Progenitor cell of endocrine pancreas (in vitro differentiated cells): ENCODE results near the gene SMC5. TPM values are rescaled to one million over a fixed set of nuclear protein-coding genes. Genes with fewer than 3 reads are reported as not detected.
"Not testable (repeated sequence)": the region's sequence is repeated elsewhere in the genome, so short reads cannot be mapped to it uniquely, and the experiment has no call there.

Experiments
- DNase-seq: peaks from one replicate; pipeline ENCODE4 v3.0.0; 2021; ENCODE audit warnings: low spot score; ENCODE audit not compliant: unreplicated experiment
- H3K27ac Mint-ChIP-seq: 2 replicates; pipeline ENCODE4 v1.8.0; 2021; ENCODE audit warnings: mild to moderate bottlenecking, moderate library complexity, mixed read lengths
- H3K27me3 Mint-ChIP-seq: 2 replicates; pipeline ENCODE4 v1.8.0; 2021; ENCODE audit warnings: mixed read lengths
- H3K36me3 Mint-ChIP-seq: 2 replicates; pipeline ENCODE4 v1.8.0; 2022; ENCODE audit warnings: mixed read lengths; ENCODE audit not compliant: insufficient read depth
- H3K4me1 Mint-ChIP-seq: 2 replicates; pipeline ENCODE4 v1.8.0; 2021; ENCODE audit warnings: low read depth, mixed read lengths
- H3K4me3 Mint-ChIP-seq: 2 replicates; pipeline ENCODE4 v1.8.0; 2021; ENCODE audit warnings: low read depth, mild to moderate bottlenecking, moderate library complexity, mixed read lengths
- H3K9me3 Mint-ChIP-seq: 2 replicates; pipeline ENCODE4 v1.8.0; 2021; ENCODE audit warnings: low read depth, mixed read lengths
- total RNA-seq: library from RNA; stranded (reverse); gene quantifications from 2 replicates; pipeline ENCODE4 v1.2.1, GENCODE V29; 2021
- TF ChIP-seq, protein P1 (sequence below): fragments of 200-600 bp; sonication (generic); IDR thresholded peaks from one replicate; pipeline ENCODE4 v1.5.0; 2021; ENCODE audit warnings: antibody characterized with exemption, mild to moderate bottlenecking; ENCODE audit not compliant: unreplicated experiment

Gene SMC5
- total RNA-seq, 1 donor from 2014 or later = 42.8 TPM

DNA sequence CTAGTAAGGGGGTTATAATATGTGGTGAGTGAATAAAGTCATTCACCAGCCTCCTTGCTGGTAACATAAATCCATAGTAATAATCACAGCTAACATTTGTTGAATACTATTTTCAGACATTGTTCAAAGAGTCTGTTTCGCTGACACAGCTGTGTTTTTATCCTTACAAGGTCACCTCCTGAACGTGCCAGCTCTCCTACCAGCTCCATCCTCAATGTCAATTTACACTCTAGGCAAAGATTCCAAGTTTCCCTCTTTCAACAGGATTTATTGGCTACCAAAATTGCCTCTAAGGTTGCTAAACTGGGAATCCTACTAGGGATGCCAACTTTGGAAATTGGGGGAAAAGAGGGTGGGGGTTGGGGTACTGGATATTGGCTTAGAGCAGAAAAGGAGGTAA is 30.7 kb upstream of the SMC5 start:
- TF ChIP-seq, protein P1, sequence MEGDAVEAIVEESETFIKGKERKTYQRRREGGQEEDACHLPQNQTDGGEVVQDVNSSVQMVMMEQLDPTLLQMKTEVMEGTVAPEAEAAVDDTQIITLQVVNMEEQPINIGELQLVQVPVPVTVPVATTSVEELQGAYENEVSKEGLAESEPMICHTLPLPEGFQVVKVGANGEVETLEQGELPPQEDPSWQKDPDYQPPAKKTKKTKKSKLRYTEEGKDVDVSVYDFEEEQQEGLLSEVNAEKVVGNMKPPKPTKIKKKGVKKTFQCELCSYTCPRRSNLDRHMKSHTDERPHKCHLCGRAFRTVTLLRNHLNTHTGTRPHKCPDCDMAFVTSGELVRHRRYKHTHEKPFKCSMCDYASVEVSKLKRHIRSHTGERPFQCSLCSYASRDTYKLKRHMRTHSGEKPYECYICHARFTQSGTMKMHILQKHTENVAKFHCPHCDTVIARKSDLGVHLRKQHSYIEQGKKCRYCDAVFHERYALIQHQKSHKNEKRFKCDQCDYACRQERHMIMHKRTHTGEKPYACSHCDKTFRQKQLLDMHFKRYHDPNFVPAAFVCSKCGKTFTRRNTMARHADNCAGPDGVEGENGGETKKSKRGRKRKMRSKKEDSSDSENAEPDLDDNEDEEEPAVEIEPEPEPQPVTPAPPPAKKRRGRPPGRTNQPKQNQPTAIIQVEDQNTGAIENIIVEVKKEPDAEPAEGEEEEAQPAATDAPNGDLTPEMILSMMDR = no peak
- peaks cover 3% of the 10 kb centered on the region for H3K36me3 Mint-ChIP-seq
- H3K9me3 Mint-ChIP-seq = peaks cover 7% of the 10 kb centered on the region
- no peak for DNase-seq
- no peak overlapping the region for H3K27ac Mint-ChIP-seq
- no peaks in the 10 kb centered on the region for H3K27me3 Mint-ChIP-seq
- no peak overlapping the region for H3K4me3 Mint-ChIP-seq
- no peaks in the 10 kb centered on the region for H3K4me1 Mint-ChIP-seq

DNA sequence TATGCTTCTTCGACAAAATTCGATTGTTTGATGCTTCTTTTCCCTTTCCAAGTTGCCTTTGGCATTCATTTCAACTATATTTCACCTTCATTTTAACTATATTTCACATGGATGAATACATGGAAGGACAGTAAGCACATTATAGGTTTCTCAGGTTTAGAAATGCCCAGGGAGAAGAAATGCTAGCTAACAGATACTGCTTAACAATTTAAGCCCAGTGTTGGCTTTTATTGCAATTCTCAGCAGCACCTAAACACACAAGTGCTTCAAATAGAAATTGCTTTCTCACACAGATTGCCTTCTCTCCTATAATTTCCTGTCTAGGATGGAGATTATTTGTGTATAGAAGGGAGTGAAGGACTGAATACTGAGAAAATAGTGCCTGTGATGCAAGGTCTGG is 30.2 kb upstream of the SMC5 start:
- Mint-ChIP-seq H3K4me3 (no peak overlapping the region), H3K9me3 (peaks cover 9% of the 10 kb centered on the region), H3K4me1 (no peaks in the 10 kb centered on the region), H3K27me3 (no peaks in the 10 kb centered on the region), H3K36me3 (peaks cover 6% of the 10 kb centered on the region), H3K27ac (no peak overlapping the region)
- no peak for DNase-seq
- TF ChIP-seq, protein P1 = no peak

DNA sequence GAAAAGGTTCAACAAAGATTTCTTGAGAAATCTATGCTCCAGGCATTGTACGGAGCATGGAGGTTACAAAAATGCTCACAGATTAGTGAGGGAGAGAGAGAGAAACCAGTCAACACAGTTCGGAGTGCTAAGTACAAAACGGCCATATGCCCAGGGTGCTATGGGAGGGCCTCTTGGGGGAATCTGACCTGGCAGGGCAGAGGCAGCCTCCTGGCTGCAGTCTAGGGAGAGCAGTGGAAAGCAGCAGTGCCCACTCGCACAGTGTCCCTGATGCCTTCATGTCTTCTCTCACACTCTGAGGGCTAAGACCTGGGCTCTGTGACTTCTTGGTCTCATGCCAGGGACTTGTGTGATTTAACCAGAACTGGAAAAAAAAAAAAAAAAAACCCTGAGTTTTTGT is 29.8 kb upstream of the SMC5 start:
- Mint-ChIP-seq H3K27me3 (no peaks in the 10 kb centered on the region), H3K4me1 (no peaks in the 10 kb centered on the region), H3K36me3 (peaks cover 10% of the 10 kb centered on the region), H3K9me3 (peaks cover 13% of the 10 kb centered on the region), H3K27ac (no peak overlapping the region), H3K4me3 (no peak overlapping the region)
- TF ChIP-seq, protein P1 = no peak
- DNase-seq = no peak

DNA sequence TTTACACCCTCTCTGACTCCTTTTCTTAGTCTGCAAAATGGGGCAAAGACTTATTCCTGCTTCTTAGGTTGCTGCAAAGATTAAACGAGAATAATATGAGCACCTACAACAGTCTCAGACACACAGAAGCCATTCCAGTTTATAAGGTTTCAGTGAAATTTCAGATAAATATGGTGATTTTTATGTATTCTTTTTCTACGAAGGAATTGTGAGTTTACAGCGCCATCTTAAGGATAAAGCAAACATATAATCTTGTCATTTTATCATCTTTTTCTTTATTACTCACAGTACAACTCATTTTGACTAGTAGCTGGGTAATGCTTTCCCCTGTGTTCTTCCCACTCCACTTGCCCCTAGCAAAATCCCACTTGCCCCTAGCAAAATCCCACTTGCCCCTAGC is 29.2 kb upstream of the SMC5 start:
- Mint-ChIP-seq H3K36me3 (peaks cover 10% of the 10 kb centered on the region), H3K4me3 (no peak overlapping the region), H3K4me1 (no peaks in the 10 kb centered on the region), H3K27ac (no peak overlapping the region), H3K9me3 (peaks cover 13% of the 10 kb centered on the region), H3K27me3 (no peaks in the 10 kb centered on the region)
- TF ChIP-seq, protein P1 = peak; percentile 25
- DNase-seq = no peak

GRCh38 chr9:70232476-70232875 is 26.3 kb upstream of the SMC5 start:
- H3K9me3 Mint-ChIP-seq = peaks cover 19% of the 10 kb centered on the region
- DNase-seq = no peak
- H3K4me3 Mint-ChIP-seq = no peak overlapping the region
- H3K36me3 Mint-ChIP-seq = peaks cover 9% of the 10 kb centered on the region
- TF ChIP-seq, protein P1 = no peak
- H3K27ac Mint-ChIP-seq = no peak overlapping the region
- peaks cover 2% of the 10 kb centered on the region for H3K4me1 Mint-ChIP-seq
- no peaks in the 10 kb centered on the region for H3K27me3 Mint-ChIP-seq

DNA sequence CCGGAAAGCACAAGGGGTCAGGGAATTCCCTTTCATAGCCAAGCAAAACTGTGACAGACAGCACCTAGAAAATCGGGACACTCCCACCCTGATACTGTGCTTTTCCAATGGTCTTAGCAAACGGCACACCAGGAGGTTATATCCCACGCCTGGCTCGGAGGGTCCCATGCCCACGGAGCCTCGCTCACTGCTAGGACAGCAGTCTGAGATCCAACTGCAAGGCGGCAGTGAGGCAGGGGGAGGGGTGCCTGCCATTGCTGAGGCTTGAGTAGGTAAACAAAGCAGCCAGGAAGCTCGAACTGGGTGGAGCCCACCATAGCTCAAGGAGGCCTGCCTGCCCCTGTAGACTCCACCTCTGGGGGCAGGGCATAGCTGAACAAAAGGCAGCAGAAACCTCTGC is 24.6 kb upstream of the SMC5 start:
- Mint-ChIP-seq H3K36me3 (peaks cover 12% of the 10 kb centered on the region), H3K9me3 (peaks cover 20% of the 10 kb centered on the region)
- not testable (repeated sequence) for H3K4me3 Mint-ChIP-seq, DNase-seq, H3K27me3 Mint-ChIP-seq, H3K27ac Mint-ChIP-seq, H3K4me1 Mint-ChIP-seq

GRCh38 chr9:70245952-70246351 is 12.8 kb upstream of the SMC5 start:
- not testable (repeated sequence) for DNase-seq, H3K27ac Mint-ChIP-seq, H3K36me3 Mint-ChIP-seq, H3K4me3 Mint-ChIP-seq, H3K4me1 Mint-ChIP-seq, H3K27me3 Mint-ChIP-seq
- peaks cover 13% of the 10 kb centered on the region for H3K9me3 Mint-ChIP-seq
